Thyroid gland (tissue), 4 donors: ENCODE results near the gene KLF2.

ENCODE experiments used
- POLR2A ChIP-seq, 2 donors: fragments of 450-650 bp; IDR thresholded peaks; one replicate each; pipeline ENCODE4 v1.6.1; 2017; ENCODE audit warnings: antibody characterized with exemption in 2 of 2, mild to moderate bottlenecking in 2 of 2, moderate library complexity in 1 of 2
- TF ChIP-seq, protein P1 (sequence below), 6 experiments: fragments of 200-600 bp in 3 of 6; fragments of 450-650 bp in 3 of 6; sonication (generic) in 3 of 6; IDR thresholded peaks; one replicate each; pipeline ENCODE4 v1.5.1; 2016 to 2019; ENCODE audit warnings: antibody characterized with exemption in 6 of 6, mild to moderate bottlenecking in 2 of 6, inconsistent platforms in 1 of 6, moderate library complexity in 1 of 6

- TF ChIP-seq, protein P1, sequence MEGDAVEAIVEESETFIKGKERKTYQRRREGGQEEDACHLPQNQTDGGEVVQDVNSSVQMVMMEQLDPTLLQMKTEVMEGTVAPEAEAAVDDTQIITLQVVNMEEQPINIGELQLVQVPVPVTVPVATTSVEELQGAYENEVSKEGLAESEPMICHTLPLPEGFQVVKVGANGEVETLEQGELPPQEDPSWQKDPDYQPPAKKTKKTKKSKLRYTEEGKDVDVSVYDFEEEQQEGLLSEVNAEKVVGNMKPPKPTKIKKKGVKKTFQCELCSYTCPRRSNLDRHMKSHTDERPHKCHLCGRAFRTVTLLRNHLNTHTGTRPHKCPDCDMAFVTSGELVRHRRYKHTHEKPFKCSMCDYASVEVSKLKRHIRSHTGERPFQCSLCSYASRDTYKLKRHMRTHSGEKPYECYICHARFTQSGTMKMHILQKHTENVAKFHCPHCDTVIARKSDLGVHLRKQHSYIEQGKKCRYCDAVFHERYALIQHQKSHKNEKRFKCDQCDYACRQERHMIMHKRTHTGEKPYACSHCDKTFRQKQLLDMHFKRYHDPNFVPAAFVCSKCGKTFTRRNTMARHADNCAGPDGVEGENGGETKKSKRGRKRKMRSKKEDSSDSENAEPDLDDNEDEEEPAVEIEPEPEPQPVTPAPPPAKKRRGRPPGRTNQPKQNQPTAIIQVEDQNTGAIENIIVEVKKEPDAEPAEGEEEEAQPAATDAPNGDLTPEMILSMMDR (IDR thresholded peaks at IDR 0.05), result no peak
- no peak for TF ChIP-seq POLR2A (IDR thresholded peaks at IDR 0.05)
Observed at GRCh38 chr19:16336571-16336970, 11.9 kb downstream of the KLF2 start.
